Stimulated activated memory B cell treated with anti-CD40 and anti-IgM and Interleukin-4, amounts not matched to agents 10 μg/mL and 1 μg/mL and 100 μg/mL, for 72 hours (primary cell): ENCODE data around the gene ITGA2B.

Experiments
- ATAC-seq: fragments of 150-1000 bp; cut with Tn5 transposase; 2 replicates; pipeline ENCODE4 v1.10.0; 2021
- H3K27ac Mint-ChIP-seq: one replicate; pipeline ENCODE4 v1.8.0; 2022; ENCODE audit warnings: mild to moderate bottlenecking, mixed read lengths
- H3K27me3 Mint-ChIP-seq: one replicate; pipeline ENCODE4 v1.8.0; 2022; ENCODE audit warnings: mixed read lengths
- H3K36me3 Mint-ChIP-seq: one replicate; pipeline ENCODE4 v1.8.0; 2022; ENCODE audit warnings: mixed read lengths
- H3K4me1 Mint-ChIP-seq: one replicate; pipeline ENCODE4 v1.8.0; 2022; ENCODE audit warnings: mixed read lengths
- H3K4me3 Mint-ChIP-seq: one replicate; pipeline ENCODE4 v1.8.0; 2022; ENCODE audit warnings: mild to moderate bottlenecking, moderate library complexity, mixed read lengths
- H3K9me3 Mint-ChIP-seq: one replicate; pipeline ENCODE4 v1.8.0; 2022; ENCODE audit warnings: mixed read lengths

Gene ITGA2B

DNA sequence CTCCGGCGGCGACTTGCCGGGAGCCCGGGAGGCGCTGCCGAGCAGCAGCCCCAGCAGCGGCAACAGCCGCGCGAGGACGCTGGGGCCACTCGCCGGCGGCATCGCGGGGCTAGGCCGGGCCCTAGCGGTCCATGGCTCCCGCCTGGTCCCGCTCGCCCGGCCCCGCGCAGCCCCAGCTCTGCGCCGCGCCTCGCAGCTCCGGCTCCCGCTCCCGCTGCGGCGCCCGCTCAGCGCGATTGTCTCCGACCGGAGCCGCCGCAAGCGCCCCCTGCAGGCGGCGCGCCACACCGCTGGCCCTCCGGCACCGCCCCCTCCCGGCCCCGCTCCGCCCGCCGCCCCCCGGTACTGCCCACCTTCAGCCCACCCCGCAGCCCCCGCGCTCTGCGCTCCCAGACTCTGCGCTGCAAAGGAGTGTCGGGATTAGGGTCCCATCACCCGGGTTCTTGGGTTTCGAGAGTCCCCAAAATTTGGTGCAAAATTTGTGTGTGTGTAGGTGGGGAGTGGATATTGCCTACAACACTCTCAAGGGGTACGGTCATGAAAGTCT, 25.8 kb downstream of the ITGA2B start, which contains the start of gene FAM171A2:
FAM171A2 (minus strand) TSS at position 241 of the 547 bp plus-strand sequence; CDS start at position 102, 139 bp downstream.
- Mint-ChIP-seq H3K4me3 (peak within 1 kb of the TSS; percentile 69), H3K27me3 (peaks cover 52% of the 10 kb centered on the region), H3K27ac (no peak within 1 kb of the TSS), H3K36me3 (no peaks in the 10 kb centered on the region), H3K4me1 (peaks cover 6% of the 10 kb centered on the region), H3K9me3 (no peaks in the 10 kb centered on the region)
- peak; percentile 85 for ATAC-seq

DNA sequence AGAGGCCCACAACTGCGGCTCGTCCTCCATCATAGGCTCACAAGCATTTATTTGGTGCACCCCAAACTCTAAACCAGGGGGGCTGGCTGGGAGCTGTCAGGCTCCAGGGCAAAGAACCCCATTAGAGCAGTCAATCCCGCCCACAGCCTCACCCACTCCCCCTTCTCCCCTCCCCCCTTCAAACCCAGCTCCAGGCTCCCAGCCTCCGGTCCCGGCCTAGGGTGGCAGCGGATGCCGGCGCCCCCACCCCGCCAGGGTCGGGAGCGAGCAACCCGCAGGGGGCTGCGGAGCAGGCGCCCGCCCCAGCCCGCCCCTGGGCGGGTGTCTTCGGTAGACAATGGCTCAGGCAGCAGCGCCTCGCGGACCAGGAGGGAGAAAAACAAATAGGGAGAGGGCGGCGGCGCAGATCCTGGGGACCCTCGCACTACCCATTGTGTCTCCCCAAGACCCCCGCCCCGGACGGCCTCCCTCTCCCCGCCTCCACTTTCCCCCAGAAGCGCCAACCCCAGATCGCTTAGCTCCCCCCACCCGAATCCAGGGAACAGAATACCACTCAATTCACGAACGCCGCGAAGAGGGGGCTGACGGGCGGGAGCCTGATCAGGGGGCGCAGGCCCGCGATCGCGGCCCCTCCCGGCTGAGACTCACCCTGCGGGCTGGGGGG, 26.4 kb downstream of the ITGA2B start:
- no peaks in the 10 kb centered on the region for H3K36me3 Mint-ChIP-seq
- H3K27me3 Mint-ChIP-seq, result peaks cover 46% of the 10 kb centered on the region
- peak overlapping the region; percentile 69 for H3K4me3 Mint-ChIP-seq
- no peaks in the 10 kb centered on the region for H3K9me3 Mint-ChIP-seq
- no peak overlapping the region for H3K27ac Mint-ChIP-seq
- H3K4me1 Mint-ChIP-seq, result peaks cover 9% of the 10 kb centered on the region
- ATAC-seq, result peak; percentile 46

DNA sequence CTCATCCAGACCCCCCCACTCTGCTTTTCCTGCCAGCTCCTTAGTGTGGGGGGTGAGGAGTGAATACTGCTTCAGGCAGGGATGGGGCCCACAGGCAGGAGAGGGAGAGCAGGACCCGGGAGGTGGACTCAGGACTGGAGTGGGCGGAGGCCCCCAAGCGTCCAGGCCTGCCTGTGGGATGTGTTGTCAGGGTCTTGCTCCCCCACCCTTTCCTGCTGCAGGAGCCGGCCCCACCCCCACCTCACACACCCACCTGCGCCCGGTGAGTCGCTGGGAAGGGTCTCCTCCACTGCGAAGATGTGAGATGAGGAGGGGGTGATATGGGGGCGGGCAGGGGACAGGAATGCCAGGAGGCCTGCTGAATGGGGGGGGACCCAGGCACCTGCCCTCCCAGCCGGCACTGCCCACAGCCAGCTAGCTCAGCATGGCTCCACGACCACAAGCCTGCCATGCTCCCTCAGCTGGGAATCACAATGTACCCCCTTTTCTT, 26.9 kb downstream of the ITGA2B start:
- H3K4me3 Mint-ChIP-seq, result peak overlapping the region; percentile 30
- H3K27me3 Mint-ChIP-seq, result peaks cover 40% of the 10 kb centered on the region
- no peak for ATAC-seq
- no peaks in the 10 kb centered on the region for H3K36me3 Mint-ChIP-seq
- no peak overlapping the region for H3K27ac Mint-ChIP-seq
- H3K4me1 Mint-ChIP-seq, result peaks cover 9% of the 10 kb centered on the region
- H3K9me3 Mint-ChIP-seq, result no peaks in the 10 kb centered on the region

DNA sequence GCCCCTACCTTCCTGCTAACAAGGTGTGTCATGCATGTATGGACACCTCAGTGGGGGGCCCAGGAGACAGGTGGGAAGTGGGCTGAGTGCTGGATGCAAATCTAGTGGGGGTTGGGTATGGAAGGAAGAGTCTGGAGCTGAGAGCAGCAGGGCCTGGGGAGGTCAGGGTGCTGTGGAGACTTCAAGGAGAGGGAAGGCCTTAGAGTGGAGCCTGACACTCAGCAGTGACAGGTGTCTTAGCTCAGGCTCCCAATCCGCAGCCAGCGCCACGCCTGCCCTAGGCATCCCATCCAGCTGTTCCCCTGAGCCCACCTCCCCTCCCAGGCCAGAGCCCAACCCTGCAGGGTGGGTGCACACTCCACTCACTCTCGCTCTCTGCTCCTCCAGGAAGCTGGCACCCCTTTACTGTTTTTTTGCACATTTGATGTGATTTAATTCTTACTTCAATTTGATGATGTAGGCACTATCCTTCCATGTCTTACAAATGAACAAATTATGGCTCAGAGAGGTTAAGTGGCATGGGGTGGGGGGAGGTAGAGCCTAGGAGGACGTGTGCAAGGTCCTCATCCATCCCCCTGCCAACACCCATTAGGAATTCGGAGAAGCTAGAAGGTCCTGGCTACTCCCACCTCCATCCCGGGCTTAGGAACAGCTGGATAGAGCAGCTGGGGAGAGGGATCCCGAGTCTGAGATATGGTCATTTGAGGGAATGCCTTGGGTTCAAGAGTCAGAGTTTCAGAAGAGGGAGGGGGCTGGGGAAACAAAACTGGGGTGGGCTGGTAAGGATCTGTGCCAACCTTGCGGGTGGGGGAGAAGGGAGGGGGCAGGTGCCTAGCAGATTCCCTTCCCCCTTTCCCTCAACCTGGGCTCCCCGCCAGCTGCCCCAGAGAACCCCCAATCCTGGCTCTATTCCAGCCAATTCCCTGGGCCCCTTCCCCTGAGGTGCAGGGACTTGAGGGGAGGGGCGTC, 27.9 kb downstream of the ITGA2B start:
- Mint-ChIP-seq H3K4me1 (peaks cover 9% of the 10 kb centered on the region), H3K36me3 (no peaks in the 10 kb centered on the region), H3K4me3 (no peak overlapping the region), H3K27ac (no peak overlapping the region), H3K9me3 (no peaks in the 10 kb centered on the region), H3K27me3 (peaks cover 32% of the 10 kb centered on the region)
- ATAC-seq, result no peak

DNA sequence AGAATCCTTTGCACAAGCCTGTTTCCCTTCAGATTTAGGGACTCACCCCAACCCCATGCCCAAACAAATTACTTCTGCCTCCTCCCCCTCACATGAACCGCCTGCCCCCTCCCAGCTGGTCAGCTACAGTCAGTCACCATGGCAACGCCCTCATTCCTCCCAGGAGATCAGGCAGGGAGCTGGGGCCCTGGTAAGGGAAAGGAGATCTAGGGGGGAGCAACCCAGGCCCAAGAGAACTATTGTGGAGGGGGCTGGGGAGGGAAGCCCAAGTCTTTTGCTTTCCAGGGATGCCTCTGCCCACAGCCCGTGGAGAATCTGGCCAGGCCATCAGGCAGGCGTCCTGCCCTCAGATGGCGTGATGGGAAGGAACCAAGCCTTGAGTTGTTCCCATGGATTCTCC, 28.6 kb downstream of the ITGA2B start:
- no peak overlapping the region for H3K27ac Mint-ChIP-seq
- H3K27me3 Mint-ChIP-seq, result peaks cover 25% of the 10 kb centered on the region
- H3K4me1 Mint-ChIP-seq, result peaks cover 9% of the 10 kb centered on the region
- H3K9me3 Mint-ChIP-seq, result no peaks in the 10 kb centered on the region
- H3K4me3 Mint-ChIP-seq, result no peak overlapping the region
- no peaks in the 10 kb centered on the region for H3K36me3 Mint-ChIP-seq
- no peak for ATAC-seq

DNA sequence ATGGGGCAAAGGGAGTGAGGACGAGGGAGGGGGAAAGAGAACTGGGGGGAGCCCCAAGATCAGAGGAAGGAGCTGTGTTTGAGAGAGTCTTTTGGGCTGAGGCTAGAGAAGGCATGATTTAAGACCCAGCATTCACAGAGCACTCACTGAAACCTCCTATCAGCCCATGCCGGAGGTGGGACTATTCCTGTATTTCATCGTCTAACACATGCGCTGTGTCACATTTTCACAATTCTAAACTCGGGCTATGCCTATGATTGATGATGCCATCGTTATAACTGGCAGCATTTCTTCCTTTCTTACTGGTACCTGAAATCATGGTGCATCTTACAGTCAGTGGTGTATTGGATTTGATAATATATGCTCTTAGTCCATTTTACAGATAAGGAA, 29.3 kb downstream of the ITGA2B start:
- Mint-ChIP-seq H3K27me3 (peaks cover 24% of the 10 kb centered on the region), H3K4me1 (peaks cover 9% of the 10 kb centered on the region), H3K9me3 (no peaks in the 10 kb centered on the region), H3K36me3 (no peaks in the 10 kb centered on the region), H3K27ac (no peak overlapping the region), H3K4me3 (no peak overlapping the region)
- no peak for ATAC-seq

DNA sequence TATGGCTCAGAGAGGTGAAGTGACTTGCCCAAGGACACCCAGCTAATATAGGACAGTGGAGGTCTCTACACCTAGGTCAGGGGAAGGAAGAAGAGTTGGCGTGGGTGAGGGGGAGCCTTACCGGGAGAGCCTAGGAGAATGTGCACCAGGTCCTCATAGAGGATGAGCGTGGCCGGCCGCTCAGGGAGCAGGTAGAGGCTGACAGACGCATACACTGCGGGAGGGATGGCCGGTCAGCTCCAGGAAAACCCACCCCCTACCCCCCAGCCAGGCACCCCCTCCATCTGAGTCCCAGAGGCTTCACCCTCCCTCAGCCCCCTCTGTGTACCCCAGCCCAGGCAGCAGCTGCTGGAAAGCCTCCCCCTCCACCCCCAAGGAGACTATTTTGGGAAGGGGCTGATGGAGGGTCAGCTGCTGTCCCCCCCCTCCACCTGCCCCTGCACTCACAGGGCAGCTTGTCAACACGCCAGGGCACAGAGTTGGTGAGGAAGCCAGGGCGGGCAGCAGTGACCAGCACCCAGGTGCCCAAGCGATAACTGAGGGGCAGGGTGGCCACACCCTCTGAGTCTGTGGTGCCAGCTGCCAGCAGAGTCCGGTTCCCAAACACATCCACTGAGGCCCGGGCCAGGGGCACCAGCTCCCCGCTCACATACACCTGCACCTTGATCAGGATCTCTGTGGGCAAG, 29.8 kb downstream of the ITGA2B start:
- no peaks in the 10 kb centered on the region for H3K36me3 Mint-ChIP-seq
- peaks cover 19% of the 10 kb centered on the region for H3K27me3 Mint-ChIP-seq
- peaks cover 9% of the 10 kb centered on the region for H3K4me1 Mint-ChIP-seq
- peak overlapping the region; percentile 17 for H3K27ac Mint-ChIP-seq
- H3K4me3 Mint-ChIP-seq, result no peak overlapping the region
- ATAC-seq, result no peak
- no peaks in the 10 kb centered on the region for H3K9me3 Mint-ChIP-seq

DNA sequence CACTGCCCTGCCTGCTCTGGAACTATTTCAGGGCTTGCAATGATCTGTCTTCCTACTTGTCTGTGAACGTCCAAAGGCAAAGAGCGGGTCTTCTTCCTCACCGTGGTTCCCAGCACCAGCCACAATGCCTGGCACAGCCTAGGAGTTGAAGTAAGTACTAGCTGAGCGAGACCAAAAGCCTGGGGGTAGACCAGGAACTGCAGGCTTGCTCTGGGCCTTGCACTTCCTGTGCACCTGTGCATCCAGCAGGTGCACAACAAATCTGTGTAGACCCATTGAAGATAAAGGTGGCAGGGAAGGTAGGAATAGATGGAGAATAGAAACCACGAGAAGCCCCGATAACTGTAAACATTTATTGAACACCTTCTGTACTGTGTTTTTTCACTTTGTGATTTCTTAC, 30.4 kb downstream of the ITGA2B start:
- H3K27me3 Mint-ChIP-seq, result peaks cover 18% of the 10 kb centered on the region
- H3K4me1 Mint-ChIP-seq, result peaks cover 9% of the 10 kb centered on the region
- no peaks in the 10 kb centered on the region for H3K9me3 Mint-ChIP-seq
- no peak overlapping the region for H3K4me3 Mint-ChIP-seq
- peak overlapping the region; percentile 17 for H3K27ac Mint-ChIP-seq
- H3K36me3 Mint-ChIP-seq, result no peaks in the 10 kb centered on the region
- ATAC-seq, result no peak

DNA sequence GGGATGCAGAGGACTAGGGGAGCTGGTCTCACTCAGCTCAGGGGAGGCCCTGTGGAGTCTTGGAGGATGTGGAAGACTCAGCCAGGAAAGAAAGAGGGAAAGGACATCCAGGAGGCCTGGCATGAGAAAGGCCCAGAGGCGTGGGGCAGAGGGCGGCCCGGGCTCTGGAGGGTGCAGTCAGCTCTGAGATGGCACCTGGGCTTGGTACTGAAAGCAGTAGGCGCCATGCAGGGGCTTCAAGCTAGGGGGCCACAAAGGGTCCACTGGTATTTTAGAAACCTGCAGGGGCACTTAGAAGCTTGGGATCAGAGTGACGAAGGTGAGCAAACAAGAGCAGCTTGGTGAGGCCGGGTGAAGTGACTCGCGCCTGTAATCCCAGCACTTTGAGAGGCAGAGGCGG, 31.4 kb downstream of the ITGA2B start:
- no peak for ATAC-seq
- Mint-ChIP-seq H3K4me1 (peaks cover 11% of the 10 kb centered on the region), H3K9me3 (no peaks in the 10 kb centered on the region), H3K27me3 (peaks cover 14% of the 10 kb centered on the region), H3K27ac (no peak overlapping the region), H3K36me3 (peaks cover 2% of the 10 kb centered on the region), H3K4me3 (no peak overlapping the region)

DNA sequence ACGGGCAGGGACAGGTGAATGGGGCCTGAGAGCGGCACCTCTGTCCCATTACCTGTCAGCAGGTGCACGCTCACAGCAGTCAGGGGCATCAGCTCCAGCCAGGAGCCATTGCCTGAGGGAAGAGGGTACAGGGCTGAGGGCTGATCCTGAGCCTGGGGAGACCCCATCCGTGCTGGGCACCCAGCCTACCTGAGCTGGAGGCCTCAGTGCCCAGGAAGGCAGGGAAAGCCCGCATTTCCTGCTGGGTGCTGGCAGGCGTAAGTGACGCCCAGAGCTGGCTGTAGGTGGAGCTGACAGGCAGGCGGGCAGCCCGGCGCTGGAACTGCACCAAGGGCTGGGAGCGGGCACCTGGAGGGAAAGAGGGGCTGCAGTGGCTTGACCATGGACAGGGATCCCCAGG, 33.2 kb downstream of the ITGA2B start:
- no peak overlapping the region for H3K27ac Mint-ChIP-seq
- H3K36me3 Mint-ChIP-seq, result peaks cover 19% of the 10 kb centered on the region
- H3K4me3 Mint-ChIP-seq, result no peak overlapping the region
- H3K9me3 Mint-ChIP-seq, result no peaks in the 10 kb centered on the region
- ATAC-seq, result no peak
- H3K27me3 Mint-ChIP-seq, result peaks cover under 1% of the 10 kb centered on the region
- H3K4me1 Mint-ChIP-seq, result peaks cover 28% of the 10 kb centered on the region

DNA sequence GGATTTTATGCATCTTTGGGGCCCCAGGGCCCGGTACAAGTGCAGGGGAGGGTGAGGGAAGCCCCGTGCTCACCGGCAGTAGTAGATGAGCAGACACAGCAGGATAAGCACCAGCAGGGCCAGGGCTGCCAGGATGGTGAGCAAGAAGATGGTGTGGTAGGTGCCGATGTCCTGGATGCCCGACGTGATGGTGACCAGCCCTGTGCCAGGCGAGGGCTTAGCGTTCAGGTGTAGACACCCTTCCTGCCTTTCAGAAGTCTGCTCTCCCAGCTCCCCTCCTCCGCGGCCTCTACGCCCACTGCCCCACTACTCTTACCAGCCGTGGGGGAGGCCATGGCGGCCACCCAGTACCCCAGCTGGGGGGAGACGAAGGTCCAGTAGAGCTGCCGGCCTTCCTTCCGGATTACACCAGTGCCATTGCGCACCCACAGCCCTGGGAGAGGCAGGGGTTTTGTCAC, 33.8 kb downstream of the ITGA2B start:
- no peaks in the 10 kb centered on the region for H3K27me3 Mint-ChIP-seq
- no peak for ATAC-seq
- H3K27ac Mint-ChIP-seq, result no peak overlapping the region
- H3K4me3 Mint-ChIP-seq, result no peak overlapping the region
- H3K36me3 Mint-ChIP-seq, result peaks cover 24% of the 10 kb centered on the region
- no peaks in the 10 kb centered on the region for H3K9me3 Mint-ChIP-seq
- peaks cover 31% of the 10 kb centered on the region for H3K4me1 Mint-ChIP-seq

DNA sequence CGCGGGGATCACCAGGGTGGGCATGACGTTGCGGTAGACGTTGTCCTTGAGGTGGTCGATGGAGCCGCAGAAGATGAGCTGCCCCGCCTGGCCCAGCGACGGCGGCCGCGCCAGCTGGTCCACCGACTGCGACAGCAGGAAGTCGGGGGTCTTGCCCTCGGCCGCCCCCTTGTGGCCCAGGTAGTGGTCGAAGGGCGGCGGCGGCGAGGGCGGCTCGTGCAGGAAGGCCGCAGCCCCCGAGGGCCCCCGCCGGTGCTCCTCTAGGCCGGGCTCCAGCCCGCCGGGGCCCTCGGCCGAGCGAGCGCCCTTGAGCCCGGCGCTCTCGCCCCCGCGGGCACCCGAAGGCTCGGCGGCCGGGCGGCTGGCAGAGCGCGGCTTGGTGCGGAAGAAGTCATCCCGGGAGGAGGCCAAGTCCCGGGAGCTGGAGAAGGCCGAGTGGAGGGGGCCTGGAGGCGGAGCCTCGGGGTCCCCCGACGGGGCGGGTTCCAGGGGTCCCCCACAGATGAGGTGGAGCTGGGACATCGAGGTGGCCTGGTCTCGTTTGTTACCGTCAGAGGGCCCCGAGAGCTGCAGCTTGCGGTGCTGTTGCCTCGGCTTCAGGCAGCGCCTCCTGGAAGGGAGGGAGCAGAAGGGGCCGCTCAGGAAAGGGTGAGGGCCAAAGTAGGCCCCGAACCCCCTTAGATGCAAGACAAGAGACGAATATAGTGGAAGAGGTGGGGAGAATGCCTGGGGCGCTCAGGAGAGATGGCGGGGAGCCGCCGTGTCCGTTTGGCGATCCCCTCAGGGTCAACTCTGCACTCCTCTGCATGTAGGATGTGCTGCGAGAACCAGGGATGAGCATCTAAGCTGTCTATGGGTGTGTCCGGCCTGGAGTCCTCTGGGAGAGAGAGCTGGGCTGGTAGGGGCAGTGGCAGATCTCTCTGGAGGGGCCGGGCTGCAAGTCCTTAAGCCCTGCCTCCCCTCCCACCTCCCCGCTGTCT, 34.6 kb downstream of the ITGA2B start:
- Mint-ChIP-seq H3K9me3 (no peaks in the 10 kb centered on the region), H3K27me3 (no peaks in the 10 kb centered on the region), H3K4me3 (peak overlapping the region; percentile 72), H3K27ac (no peak overlapping the region), H3K4me1 (peaks cover 39% of the 10 kb centered on the region), H3K36me3 (peaks cover 31% of the 10 kb centered on the region)
- peak; percentile 68 for ATAC-seq

DNA sequence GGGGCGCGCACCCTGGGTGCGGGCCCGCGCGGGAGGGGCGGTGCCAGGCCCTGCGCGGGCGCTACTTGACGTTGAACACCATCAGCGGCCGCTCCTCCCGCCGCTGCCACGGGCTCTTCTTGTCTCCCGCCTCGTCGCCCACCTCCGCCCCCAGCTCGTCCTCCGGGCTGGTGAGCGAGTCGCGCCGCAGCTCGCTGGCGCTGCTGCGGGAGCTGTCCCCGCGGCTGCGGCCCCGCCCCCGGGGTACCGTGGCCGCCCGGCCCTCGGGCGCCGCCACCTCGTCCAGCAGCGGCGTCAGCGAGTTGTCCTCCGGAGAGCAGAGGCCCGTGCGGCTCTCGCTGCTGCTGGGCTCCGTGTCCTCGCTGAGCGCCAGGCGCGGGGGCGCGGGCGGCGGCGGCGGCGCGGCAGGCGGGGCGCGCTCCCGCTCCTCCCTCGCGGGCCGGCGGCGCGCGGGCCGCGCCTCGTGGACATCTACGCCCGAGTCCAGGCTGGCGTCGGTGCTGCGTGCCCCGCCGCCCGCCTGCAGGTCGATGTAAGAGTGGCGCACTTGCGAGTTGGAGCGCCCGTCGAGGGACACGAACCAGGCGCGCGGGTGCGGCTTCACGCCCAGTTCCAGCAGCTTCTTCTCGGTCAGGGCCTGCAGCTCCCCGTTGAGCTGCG, 35.6 kb downstream of the ITGA2B start:
- Mint-ChIP-seq H3K27me3 (no peaks in the 10 kb centered on the region), H3K27ac (no peak overlapping the region), H3K4me3 (peak overlapping the region; percentile 71), H3K4me1 (peaks cover 44% of the 10 kb centered on the region), H3K36me3 (peaks cover 37% of the 10 kb centered on the region), H3K9me3 (no peaks in the 10 kb centered on the region)
- ATAC-seq, result peak; percentile 2
